ENCODE results near the gene MED10.
A peak's percentile ranks its signal among the peaks of the same experiment; 100 is the strongest.

Gene MED10

GRCh38 chr5:6348476-6349000 is 29.8 kb downstream of the MED10 start:
- no peak for DNase-seq (ENCODE audit: low spot score)

GRCh38 chr5:6347673-6348072 is 30.7 kb downstream of the MED10 start:
- DNase-seq (ENCODE audit: low spot score), result no peak

GRCh38 chr5:6347165-6347564 is 31.2 kb downstream of the MED10 start:
- no peak for DNase-seq (ENCODE audit: low spot score)

- no peak for DNase-seq (ENCODE audit: low spot score)
Measured at GRCh38 chr5:6344593-6344989, 33.8 kb downstream of the MED10 start.

- DNase-seq (ENCODE audit: low spot score), result no peak
Measured at GRCh38 chr5:6343951-6344592, 34.3 kb downstream of the MED10 start.

- DNase-seq (ENCODE audit: low spot score), result no peak
Measured at GRCh38 chr5:6342689-6343315, 35.5 kb downstream of the MED10 start.

GRCh38 chr5:6340100-6340499 is 38.2 kb downstream of the MED10 start:
- no peak for DNase-seq (ENCODE audit: low spot score)

- DNase-seq (ENCODE audit: low spot score), result no peak
Measured at GRCh38 chr5:6338871-6339270, 39.5 kb downstream of the MED10 start.

GRCh38 chr5:6338135-6338534 is 40.2 kb downstream of the MED10 start:
- no peak for DNase-seq (ENCODE audit: low spot score)

GRCh38 chr5:6333182-6333905 is 45.0 kb downstream of the MED10 start:
- no peak for DNase-seq (ENCODE audit: low spot score)

GRCh38 chr5:6328173-6328572 is 50.2 kb downstream of the MED10 start:
- DNase-seq (ENCODE audit: low spot score), result peak; percentile 28

GRCh38 chr5:6326776-6327175 is 51.6 kb downstream of the MED10 start:
- DNase-seq (ENCODE audit: low spot score), result no peak

- DNase-seq (ENCODE audit: low spot score), result no peak
Measured at GRCh38 chr5:6322163-6322713, 56.1 kb downstream of the MED10 start.
